ENCODE results near the gene SLC16A13.
"Not testable (repeated sequence)": the region's sequence is repeated elsewhere in the genome, so short reads cannot be mapped to it uniquely, and the experiment has no call there.

Gene SLC16A13, protein sequence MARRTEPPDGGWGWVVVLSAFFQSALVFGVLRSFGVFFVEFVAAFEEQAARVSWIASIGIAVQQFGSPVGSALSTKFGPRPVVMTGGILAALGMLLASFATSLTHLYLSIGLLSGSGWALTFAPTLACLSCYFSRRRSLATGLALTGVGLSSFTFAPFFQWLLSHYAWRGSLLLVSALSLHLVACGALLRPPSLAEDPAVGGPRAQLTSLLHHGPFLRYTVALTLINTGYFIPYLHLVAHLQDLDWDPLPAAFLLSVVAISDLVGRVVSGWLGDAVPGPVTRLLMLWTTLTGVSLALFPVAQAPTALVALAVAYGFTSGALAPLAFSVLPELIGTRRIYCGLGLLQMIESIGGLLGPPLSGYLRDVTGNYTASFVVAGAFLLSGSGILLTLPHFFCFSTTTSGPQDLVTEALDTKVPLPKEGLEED

GRCh38 chr17:7035591-7036368 lies at the start of gene SLC16A13:
Gene SLC16A13 (plus strand): TSS chr17:7036015. CDS start chr17:7036383, 368 bp downstream.
- peak; percentile 93 for DNase-seq (ENCODE audit: low read depth)

DNA sequence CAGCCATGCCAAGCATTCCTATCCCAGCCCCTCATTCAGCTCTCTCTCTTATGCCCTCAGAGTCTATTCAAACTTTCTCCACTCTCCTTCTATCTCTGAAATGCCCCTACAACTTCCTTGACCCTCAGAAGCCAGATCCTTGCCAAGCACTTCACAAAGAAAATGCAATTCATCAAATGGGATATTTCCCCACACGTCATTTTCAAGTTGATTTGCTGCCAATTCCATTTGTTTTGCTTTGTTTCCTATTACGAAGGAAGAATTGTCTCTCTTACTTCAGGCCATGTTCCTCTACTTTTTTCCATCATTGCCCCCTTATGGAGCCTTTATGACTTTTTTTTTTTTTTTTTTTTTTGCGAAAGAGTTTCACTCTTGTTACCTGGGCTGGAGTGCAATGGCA lies 49.1 kb upstream of the SLC16A13 start:
- no peak for DNase-seq (ENCODE audit: low read depth)

GRCh38 chr17:6989779-6990178 lies 46.0 kb upstream of the SLC16A13 start:
- no peak for DNase-seq (ENCODE audit: low read depth)

GRCh38 chr17:6993613-6994056 lies 42.2 kb upstream of the SLC16A13 start:
- not testable (repeated sequence) for DNase-seq (ENCODE audit: low read depth)

DNA sequence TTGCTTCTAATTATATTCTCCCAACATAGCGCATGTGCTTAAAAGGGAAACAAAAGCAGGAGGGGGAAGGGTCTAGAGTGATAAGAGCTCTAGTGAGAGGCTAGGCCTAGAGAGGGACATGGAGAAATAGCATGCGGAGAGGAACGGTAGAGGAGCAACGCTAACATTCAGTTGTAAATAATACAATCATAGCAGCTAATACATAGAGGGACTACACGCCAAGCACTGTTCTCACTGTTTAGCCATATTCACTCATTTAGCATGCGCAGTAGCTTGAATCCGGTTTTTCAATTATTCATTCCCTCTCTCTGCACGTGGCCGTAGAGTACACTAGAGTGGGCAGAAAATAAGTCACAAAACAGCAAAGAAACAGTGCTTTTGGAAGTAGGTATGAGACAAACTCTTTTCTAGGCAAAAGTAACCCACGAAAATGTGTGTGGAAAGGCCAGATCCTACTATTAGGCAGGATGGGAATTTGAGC lies 41.7 kb upstream of the SLC16A13 start:
- no peak for DNase-seq (ENCODE audit: low read depth)

DNA sequence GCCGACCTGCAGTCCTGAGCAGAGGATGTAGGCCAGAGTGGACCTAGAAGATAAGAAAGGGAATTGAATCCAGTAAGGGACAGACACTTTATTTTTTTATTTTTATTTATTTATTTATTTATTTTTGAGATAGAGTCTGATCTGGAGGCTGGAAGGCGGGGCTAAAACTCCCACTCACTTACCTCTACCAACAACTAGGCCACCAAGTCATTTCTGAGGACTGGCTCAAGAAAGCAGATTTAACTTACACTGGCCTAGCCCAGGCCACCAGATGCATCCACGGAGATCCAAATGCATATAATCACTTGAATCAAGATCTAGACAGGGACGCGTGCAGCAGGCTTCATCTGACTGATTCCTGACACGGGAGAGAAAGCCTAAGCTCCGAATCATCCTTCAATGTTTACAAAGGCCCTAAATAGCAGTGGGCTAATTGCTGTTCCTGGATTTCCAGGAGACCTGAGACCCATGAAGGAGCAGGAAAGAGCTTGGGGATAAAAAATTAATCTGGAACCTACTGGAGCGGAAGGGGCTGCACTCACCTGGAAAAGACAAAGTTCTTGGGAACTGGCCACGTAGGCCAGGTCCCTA lies 41.1 kb upstream of the SLC16A13 start:
- DNase-seq (ENCODE audit: low read depth) = no peak

DNA sequence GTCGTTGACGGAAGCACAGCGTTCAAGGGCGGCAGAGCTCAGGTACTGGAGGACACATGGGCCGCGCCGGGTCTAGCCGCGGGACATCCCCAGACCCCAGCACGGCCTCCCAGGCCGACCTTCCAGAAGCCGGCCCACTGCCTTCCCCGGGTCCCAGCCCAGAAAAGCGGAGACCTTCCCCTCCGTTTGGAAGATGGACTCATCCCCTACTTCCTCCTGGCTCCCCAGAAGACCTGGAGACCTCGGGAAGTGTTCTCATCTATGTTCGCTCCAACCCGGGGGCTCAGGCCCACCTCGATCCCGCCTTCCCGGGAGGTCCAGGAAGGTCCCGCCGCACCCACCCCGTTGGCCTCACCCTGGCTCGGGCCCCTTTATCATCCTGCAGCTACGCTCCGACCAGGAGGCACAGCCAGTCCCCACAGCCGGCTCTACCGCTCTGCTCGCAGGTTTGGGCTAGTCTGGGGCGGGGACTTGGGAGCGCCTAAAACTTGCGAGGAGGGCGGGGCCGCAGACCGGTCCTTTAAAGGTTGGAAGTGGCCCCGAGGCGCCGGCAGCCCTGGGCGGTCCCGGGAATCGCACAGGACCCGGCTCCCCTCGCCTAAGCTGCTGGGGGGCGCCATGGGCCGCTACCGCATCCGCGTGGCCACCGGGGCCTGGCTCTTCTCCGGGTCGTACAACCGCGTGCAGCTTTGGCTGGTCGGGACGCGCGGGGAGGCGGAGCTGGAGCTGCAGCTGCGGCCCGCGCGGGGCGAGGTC lies 40.1 kb upstream of the SLC16A13 start, which contains the start of gene ALOX12:
ALOX12 (plus strand) TSS at position 550 of the 756 bp plus-strand sequence; CDS start at position 619, 69 bp downstream.
- no peak for DNase-seq (ENCODE audit: low read depth)

GRCh38 chr17:6996256-6997011 lies 39.4 kb upstream of the SLC16A13 start:
- DNase-seq (ENCODE audit: low read depth) = no peak

GRCh38 chr17:6997171-6997570 lies 38.6 kb upstream of the SLC16A13 start:
- no peak for DNase-seq (ENCODE audit: low read depth)

DNA sequence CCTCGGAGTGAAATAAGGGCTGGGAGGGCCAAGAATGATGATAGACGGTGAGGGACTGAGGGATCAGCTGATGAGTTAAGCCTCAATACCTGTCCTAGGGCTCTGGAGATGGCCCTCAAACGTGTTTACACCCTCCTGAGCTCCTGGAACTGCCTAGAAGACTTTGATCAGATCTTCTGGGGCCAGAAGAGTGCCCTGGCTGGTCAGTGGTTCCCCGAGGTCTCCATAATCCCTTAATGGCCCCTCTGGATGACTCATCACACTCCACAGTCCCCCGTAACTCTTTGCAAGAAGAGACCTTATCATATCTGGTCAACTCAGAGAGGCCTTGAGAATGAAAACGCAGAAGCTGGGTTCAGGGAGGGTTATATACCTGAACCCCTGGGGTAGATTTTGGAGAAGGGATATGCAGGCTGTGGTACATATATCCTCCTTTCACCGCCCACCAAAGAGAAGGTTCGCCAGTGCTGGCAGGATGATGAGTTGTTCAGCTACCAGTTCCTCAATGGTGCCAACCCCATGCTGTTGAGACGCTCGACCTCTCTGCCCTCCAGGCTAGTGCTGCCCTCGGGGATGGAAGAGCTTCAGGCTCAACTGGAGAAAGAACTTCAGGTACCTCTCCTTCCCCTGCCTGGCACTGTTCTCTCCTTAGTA lies 36.8 kb upstream of the SLC16A13 start:
- no peak for DNase-seq (ENCODE audit: low read depth)

DNA sequence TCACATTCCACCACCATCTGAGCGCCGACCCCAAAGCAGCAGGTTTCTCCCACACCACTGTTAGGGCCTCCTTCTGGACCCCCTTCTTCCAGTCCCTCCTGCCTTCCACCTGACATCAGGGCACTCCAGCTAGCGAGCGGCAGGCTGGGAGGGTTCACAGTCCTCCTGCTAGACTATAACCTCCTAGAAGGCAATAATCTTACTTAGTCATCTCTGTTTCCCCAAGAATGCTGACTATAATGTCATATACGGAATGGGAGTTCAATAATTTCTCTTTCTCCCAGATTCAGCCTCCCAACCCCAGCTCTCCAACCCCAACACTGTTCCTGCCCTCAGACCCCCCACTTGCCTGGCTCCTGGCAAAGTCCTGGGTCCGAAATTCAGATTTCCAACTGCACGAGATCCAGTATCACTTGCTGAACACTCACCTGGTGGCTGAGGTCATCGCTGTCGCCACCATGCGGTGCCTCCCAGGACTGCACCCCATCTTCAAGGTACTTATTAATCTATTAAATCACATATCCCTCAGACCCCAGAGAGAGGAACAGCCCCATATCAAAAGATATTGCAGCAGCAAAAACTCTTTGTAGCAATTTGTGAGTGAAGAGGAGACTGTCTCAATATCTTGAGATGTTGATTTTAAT lies 34.4 kb upstream of the SLC16A13 start:
- no peak for DNase-seq (ENCODE audit: low read depth)

- DNase-seq (ENCODE audit: low read depth) = no peak
Measured at GRCh38 chr17:7002288-7003047, 33.3 kb upstream of the SLC16A13 start.

GRCh38 chr17:7003745-7004144 lies 32.1 kb upstream of the SLC16A13 start:
- DNase-seq (ENCODE audit: low read depth) = no peak

- DNase-seq (ENCODE audit: low read depth) = peak; percentile 25
Measured at GRCh38 chr17:7004398-7005253, 31.2 kb upstream of the SLC16A13 start.

DNA sequence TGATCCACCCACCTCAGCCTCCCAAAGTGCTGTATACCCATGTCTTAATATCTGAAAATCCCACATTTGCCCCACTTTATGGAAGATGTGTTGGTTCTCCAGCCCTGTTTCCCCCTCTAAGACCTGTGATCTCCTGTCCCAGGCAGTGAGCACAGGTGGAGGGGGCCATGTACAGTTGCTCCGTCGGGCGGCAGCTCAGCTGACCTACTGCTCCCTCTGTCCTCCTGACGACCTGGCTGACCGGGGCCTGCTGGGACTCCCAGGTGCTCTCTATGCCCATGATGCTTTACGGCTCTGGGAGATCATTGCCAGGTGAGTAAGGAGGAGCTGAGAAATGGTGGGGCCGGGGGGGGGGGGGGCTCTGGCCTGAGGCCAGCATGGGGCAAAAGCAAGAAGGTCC lies 30.1 kb upstream of the SLC16A13 start:
- no peak for DNase-seq (ENCODE audit: low read depth)

- no peak for DNase-seq (ENCODE audit: low read depth)
Measured at GRCh38 chr17:7007143-7007542, 28.7 kb upstream of the SLC16A13 start.

DNA sequence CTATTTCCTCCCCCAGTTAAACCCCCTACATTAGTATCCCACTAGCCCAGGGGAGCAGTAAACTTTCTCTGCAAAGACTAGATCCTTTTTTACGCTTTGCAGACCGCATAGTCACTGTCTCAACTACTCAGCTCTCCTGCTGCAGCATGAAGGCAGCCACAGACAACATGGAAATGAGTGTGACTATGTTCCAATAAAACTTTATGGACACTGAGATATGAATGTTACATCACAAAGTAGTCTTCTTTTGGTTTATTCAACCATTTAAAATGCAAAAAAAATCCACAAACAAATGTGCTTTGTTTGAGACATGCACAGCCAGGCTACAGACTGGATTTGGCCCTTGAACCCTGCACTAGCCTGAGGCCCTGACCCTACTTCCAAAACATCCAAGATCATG lies 25.3 kb upstream of the SLC16A13 start:
- no peak for DNase-seq (ENCODE audit: low read depth)

GRCh38 chr17:7011415-7011814 lies 24.4 kb upstream of the SLC16A13 start:
- DNase-seq (ENCODE audit: low read depth) = no peak
